Upper lobe of left lung (tissue), 6 donors: Measurements from ENCODE around the gene GYPC. TPM values are rescaled to one million over a fixed set of nuclear protein-coding genes. Genes with fewer than 3 reads are reported as not detected.
A peak's percentile ranks its signal among the peaks of the same experiment; 100 is the strongest.

Experiments
- ATAC-seq, 2 donors: fragments of 200-7000 bp; cut with Tn5 transposase; one replicate each; pipeline ENCODE4 v1.9.1; 2022; ENCODE audit warnings: mild to moderate bottlenecking in 2 of 2, moderate library complexity in 2 of 2; ENCODE audit not compliant: low FRiP score in 2 of 2
- DNase-seq, 2 donors: peaks; one replicate each; pipeline ENCODE4 v3.0.0-alpha.2; 2019 to 2020
- H3K27ac ChIP-seq, 4 donors: fragments of 200-600 bp; sonication (generic); one replicate each; pipeline ENCODE4 v1.5.1; 2016 to 2019
- H3K27me3 ChIP-seq, 4 donors: fragments of 200-600 bp; sonication (generic); one replicate each; pipeline ENCODE4 v1.5.1; 2017 to 2019
- H3K36me3 ChIP-seq, 4 donors: fragments of 200-600 bp; sonication (generic); one replicate each; pipeline ENCODE4 v1.5.1; 2016 to 2019
- H3K4me1 ChIP-seq, 4 donors: fragments of 200-600 bp; sonication (generic); one replicate each; pipeline ENCODE4 v1.5.1; 2018 to 2019
- H3K4me3 ChIP-seq, 4 donors: fragments of 200-600 bp; sonication (generic); one replicate each; pipeline ENCODE4 v1.5.1; 2017 to 2019; ENCODE audit warnings: mild to moderate bottlenecking in 2 of 4, moderate library complexity in 1 of 4
- H3K9me3 ChIP-seq, 4 donors: fragments of 200-600 bp; sonication (generic); one replicate each; pipeline ENCODE4 v1.5.1; 2018 to 2019
- CTCF ChIP-seq, 6 experiments: fragments of 450-650 bp in 4 of 6; fragments of 200-600 bp in 2 of 6; sonication (generic) in 2 of 6; IDR thresholded peaks; one replicate each; pipeline ENCODE4 v1.5.1; 2016 to 2019; ENCODE audit warnings: antibody characterized with exemption in 6 of 6
- EP300 ChIP-seq, 4 donors: sonication (generic); formaldehyde crosslinking; IDR thresholded peaks; one replicate each; pipeline ENCODE4 v1.5.1; 2017; ENCODE audit warnings: antibody characterized with exemption in 4 of 4, control low read depth in 2 of 4
- POLR2A ChIP-seq, 4 donors: fragments of 450-650 bp; IDR thresholded peaks; one replicate each; pipeline ENCODE4 v1.5.1; 2016 to 2017; ENCODE audit warnings: antibody characterized with exemption in 4 of 4, mild to moderate bottlenecking in 2 of 4
- POLR2AphosphoS5 ChIP-seq, 2 donors: sonication (generic); formaldehyde crosslinking; IDR thresholded peaks; one replicate each; pipeline ENCODE4 v1.5.1; 2017; ENCODE audit warnings: antibody characterized with exemption in 2 of 2
- WGBS, 2 donors: methylation state at CpG; one replicate each; pipeline ENCODE4 v1.1.5; 2017 to 2018; 5-methylcytosine and 5-hydroxymethylcytosine counted together
- total RNA-seq, 6 donors: library from RNA; depleted of rRNA in 4 of 6; stranded (reverse); fragments of >200 nt in 4 of 6; gene quantifications; one replicate each; pipeline versions ENCODE4 v1.1.0 to v1.2.1, GENCODE V29; 2016 to 2021
- donor health status: DM: no; HTN: no; CAD: no; lungs with moderate emphysema.
- donor health status: DM: no; HTN: yes; CAD: no; lungs with severe emphysema.

Gene GYPC
- total RNA-seq, 6 donors from 2014 or later = 61.0 to 107 (median 77.5) TPM

GRCh38 chr2:126668254-126668653 lies 12.3 kb downstream of the GYPC start:
- Histone ChIP-seq H3K27ac (peak overlapping the region in 1 of 4 donors; percentile 76), H3K36me3 (peaks cover 0 to 18% (median 0%) of the 10 kb centered on the region in 4 donors), H3K4me1 (peaks cover 34 to 58% (median 48%) of the 10 kb centered on the region in 4 donors), H3K4me3 (no peak overlapping the region), H3K9me3 (no peaks in the 10 kb centered on the region), H3K27me3 (no peaks in the 10 kb centered on the region)
- TF ChIP-seq CTCF (IDR thresholded peaks at IDR 0.05) (no peak), POLR2A (IDR thresholded peaks at IDR 0.05) (no peak), POLR2AphosphoS5 (IDR thresholded peaks at IDR 0.05) (no peak), EP300 (IDR thresholded peaks at IDR 0.05) (no peak)
- ATAC-seq = no peak
- no peak for DNase-seq
- whole genome bisulfite sequencing, 2 donors = 71 to 75% methylated on average over 3 to 4 of the region's 4 CpGs

GRCh38 chr2:126669772-126670171 lies 13.8 kb downstream of the GYPC start:
- no peaks in the 10 kb centered on the region for H3K27me3 ChIP-seq
- ATAC-seq = peak in 1 of 2 donors; percentile 46
- TF ChIP-seq EP300 (IDR thresholded peaks at IDR 0.05) (peak in 1 of 4 donors; percentile 20), POLR2AphosphoS5 (IDR thresholded peaks at IDR 0.05) (no peak)
- H3K4me1 ChIP-seq = peaks cover 28 to 43% (median 35%) of the 10 kb centered on the region in 4 donors
- WGBS, 2 donors = 55 to 86% methylated on average over 4 to 6 of the region's 6 CpGs
- peaks cover 0 to 20% (median 0%) of the 10 kb centered on the region in 4 donors for H3K36me3 ChIP-seq
- no peak overlapping the region for H3K4me3 ChIP-seq
- no peak for DNase-seq
- H3K27ac ChIP-seq = peak overlapping the region; percentile 66 to 76 (median 74)
- no peaks in the 10 kb centered on the region for H3K9me3 ChIP-seq

- Histone ChIP-seq H3K36me3 (peaks cover 0 to 15% (median 0%) of the 10 kb centered on the region in 4 donors), H3K4me3 (no peak overlapping the region), H3K27ac (no peak overlapping the region), H3K27me3 (no peaks in the 10 kb centered on the region), H3K4me1 (peaks cover 16 to 26% (median 23%) of the 10 kb centered on the region in 4 donors), H3K9me3 (peaks cover 0 to 9% (median 6%) of the 10 kb centered on the region in 4 donors)
- ATAC-seq (no peak), DNase-seq (no peak)
- 94 to 100% methylated on average over 2 to 7 of the region's 7 CpGs for WGBS, 2 donors
- TF ChIP-seq CTCF (IDR thresholded peaks at IDR 0.05) (no peak), EP300 (IDR thresholded peaks at IDR 0.05) (no peak), POLR2A (IDR thresholded peaks at IDR 0.05) (no peak), POLR2AphosphoS5 (IDR thresholded peaks at IDR 0.05) (no peak)
Measured at GRCh38 chr2:126671488-126671887, 15.5 kb downstream of the GYPC start.

GRCh38 chr2:126672980-126673605 lies 17.1 kb downstream of the GYPC start:
- Histone ChIP-seq H3K27me3 (no peaks in the 10 kb centered on the region), H3K9me3 (peaks cover 0 to 9% (median 6%) of the 10 kb centered on the region in 4 donors), H3K36me3 (peaks cover 0 to 17% (median 0%) of the 10 kb centered on the region in 4 donors), H3K4me3 (no peak overlapping the region), H3K4me1 (peaks cover 16 to 25% (median 19%) of the 10 kb centered on the region in 4 donors), H3K27ac (no peak overlapping the region)
- no peak for ATAC-seq
- no peak for DNase-seq
- no peak for TF ChIP-seq EP300 (IDR thresholded peaks at IDR 0.05)
- TF ChIP-seq POLR2A (IDR thresholded peaks at IDR 0.05) = no peak
- no peak for TF ChIP-seq CTCF (IDR thresholded peaks at IDR 0.05)
- TF ChIP-seq POLR2AphosphoS5 (IDR thresholded peaks at IDR 0.05) = no peak
- WGBS, 2 donors = 91% methylated on average over 10 to 12 of the region's 12 CpGs

- WGBS, 2 donors = 87% methylated on average over 10 to 11 of the region's 11 CpGs
- no peak for TF ChIP-seq EP300 (IDR thresholded peaks at IDR 0.05)
- TF ChIP-seq CTCF (IDR thresholded peaks at IDR 0.05) = no peak
- TF ChIP-seq POLR2A (IDR thresholded peaks at IDR 0.05) = no peak
- no peak for TF ChIP-seq POLR2AphosphoS5 (IDR thresholded peaks at IDR 0.05)
- no peak for DNase-seq
- peaks cover 11 to 22% (median 13%) of the 10 kb centered on the region in 4 donors for H3K4me1 ChIP-seq
- H3K36me3 ChIP-seq = peaks cover 0 to 24% (median 1%) of the 10 kb centered on the region in 4 donors
- no peak overlapping the region for H3K27ac ChIP-seq
- ATAC-seq = no peak
- H3K4me3 ChIP-seq = no peak overlapping the region
- peaks cover 0 to 9% (median 6%) of the 10 kb centered on the region in 4 donors for H3K9me3 ChIP-seq
- no peaks in the 10 kb centered on the region for H3K27me3 ChIP-seq
Measured at GRCh38 chr2:126674075-126674744, 18.3 kb downstream of the GYPC start.
